Gastroesophageal sphincter (tissue), 4 donors: ENCODE measurements around the gene CBLL1. TPM values are rescaled to one million over a fixed set of nuclear protein-coding genes. Genes with fewer than 3 reads are reported as not detected.
A peak's percentile ranks its signal among the peaks of the same experiment; 100 is the strongest.

ENCODE experiments used
- ATAC-seq: fragments of 150-250 bp; one replicate; pipeline ENCODE4 v1.9.1; 2016; ENCODE audit warnings: mild to moderate bottlenecking, moderate library complexity
- H3K27ac ChIP-seq, 4 donors: fragments of 200-600 bp; sonication (generic) in 3 of 4; 1 replicate in 3 of 4; 2 replicates in 1 of 4; pipeline ENCODE4 v1.5.1; 2016 to 2019
- H3K27me3 ChIP-seq: fragments of 200-600 bp; sonication (generic); one replicate; pipeline ENCODE4 v1.5.1; 2019
- H3K36me3 ChIP-seq, 2 donors: fragments of 200-600 bp; sonication (generic); one replicate each; pipeline ENCODE4 v1.5.1; 2019; ENCODE audit warnings: control low read depth in 1 of 2
- H3K4me1 ChIP-seq, 3 donors: fragments of 200-600 bp; sonication (generic); 1 replicate in 2 of 3; 2 replicates in 1 of 3; pipeline ENCODE4 v1.5.1; 2016 to 2019; ENCODE audit warnings: control low read depth in 2 of 3
- H3K4me3 ChIP-seq, 2 donors: fragments of 200-600 bp; sonication (generic); one replicate each; pipeline ENCODE4 v1.5.1; 2019; ENCODE audit warnings: mild to moderate bottlenecking in 1 of 2, moderate library complexity in 1 of 2
- H3K9me3 ChIP-seq, 3 donors: fragments of 200-600 bp; sonication (generic); one replicate each; pipeline ENCODE4 v1.5.1; 2017 to 2019; ENCODE audit warnings: control low read depth in 2 of 3
- EP300 ChIP-seq: sonication (generic); formaldehyde crosslinking; IDR thresholded peaks from one replicate; pipeline ENCODE4 v1.6.1; 2017; ENCODE audit warnings: antibody characterized with exemption, mild to moderate bottlenecking
- POLR2A ChIP-seq, 2 donors: fragments of 450-650 bp; IDR thresholded peaks; one replicate each; pipeline ENCODE4 v1.6.1; 2017; ENCODE audit warnings: antibody characterized with exemption in 2 of 2, mild to moderate bottlenecking in 2 of 2, moderate library complexity in 1 of 2
- POLR2AphosphoS5 ChIP-seq: sonication (generic); formaldehyde crosslinking; IDR thresholded peaks from one replicate; pipeline ENCODE4 v1.6.1; 2017; ENCODE audit warnings: antibody characterized with exemption
- WGBS, 2 donors: methylation state at CpG; one replicate each; pipeline ENCODE4 v1.1.5; 2018; ENCODE audit warnings: low coverage in 1 of 2; 5-methylcytosine and 5-hydroxymethylcytosine counted together
- total RNA-seq, 4 donors: library from RNA; depleted of rRNA; stranded (reverse); fragments of >200 nt; gene quantifications; one replicate each; pipeline ENCODE4 v1.1.0, GENCODE V29; 2016
- TF ChIP-seq, protein P1 (sequence below), 4 experiments: fragments of 200-600 bp in 2 of 4; fragments of 450-650 bp in 2 of 4; sonication (generic) in 1 of 4; IDR thresholded peaks; one replicate each; pipeline ENCODE4 v1.5.1; 2017 to 2019; ENCODE audit warnings: antibody characterized with exemption in 4 of 4, mild to moderate bottlenecking in 2 of 4, moderate library complexity in 2 of 4

Gene CBLL1, protein sequence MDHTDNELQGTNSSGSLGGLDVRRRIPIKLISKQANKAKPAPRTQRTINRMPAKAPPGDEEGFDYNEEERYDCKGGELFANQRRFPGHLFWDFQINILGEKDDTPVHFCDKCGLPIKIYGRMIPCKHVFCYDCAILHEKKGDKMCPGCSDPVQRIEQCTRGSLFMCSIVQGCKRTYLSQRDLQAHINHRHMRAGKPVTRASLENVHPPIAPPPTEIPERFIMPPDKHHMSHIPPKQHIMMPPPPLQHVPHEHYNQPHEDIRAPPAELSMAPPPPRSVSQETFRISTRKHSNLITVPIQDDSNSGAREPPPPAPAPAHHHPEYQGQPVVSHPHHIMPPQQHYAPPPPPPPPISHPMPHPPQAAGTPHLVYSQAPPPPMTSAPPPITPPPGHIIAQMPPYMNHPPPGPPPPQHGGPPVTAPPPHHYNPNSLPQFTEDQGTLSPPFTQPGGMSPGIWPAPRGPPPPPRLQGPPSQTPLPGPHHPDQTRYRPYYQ
- total RNA-seq = 10 to 100 TPM; 42.8 to 65.8 (median 53.8) TPM

DNA sequence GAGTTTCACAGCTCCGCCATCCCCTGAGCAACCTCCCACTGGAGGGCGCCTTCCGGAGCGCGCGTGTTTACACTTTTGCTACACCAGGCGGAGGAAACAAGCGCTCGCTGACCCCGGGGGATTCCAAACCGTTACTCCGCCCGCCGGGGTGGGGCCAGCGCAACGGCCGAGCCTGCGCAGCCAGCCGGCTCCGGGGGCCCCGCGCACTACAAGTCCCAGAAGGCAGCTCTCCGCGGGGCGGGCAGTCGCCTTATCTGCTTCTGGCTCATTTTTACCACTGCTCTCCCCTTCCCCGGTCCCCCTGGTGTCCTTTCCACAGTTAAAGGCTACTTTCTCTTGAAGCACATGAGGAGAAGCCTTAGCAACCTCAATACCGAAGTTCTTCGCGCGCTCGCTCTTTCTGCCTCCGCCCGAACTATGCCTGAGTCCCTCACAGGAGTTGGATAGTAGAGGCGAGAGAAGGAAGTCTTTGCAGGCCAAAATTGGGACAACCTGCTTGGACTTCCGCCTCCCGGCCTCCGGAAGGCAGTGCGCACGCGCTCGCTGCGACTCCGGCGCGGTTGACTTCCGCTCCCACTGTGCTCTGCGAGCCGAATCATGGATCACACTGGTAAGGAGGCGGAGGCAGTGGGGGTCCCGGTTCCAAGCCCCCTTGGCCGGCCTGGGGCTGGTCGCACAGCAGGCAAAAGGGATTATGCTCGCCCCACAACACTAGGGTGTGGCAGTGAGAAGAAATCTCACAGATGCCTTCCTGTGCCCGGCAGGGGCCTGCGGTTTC is at the start of gene CBLL1:
Gene CBLL1 (plus strand): TSS at position 576 of the 778 bp plus-strand sequence. CDS start 22 bp downstream, at position 598.
- WGBS, 2 donors = 0% methylated on average over 8 of the region's 56 CpGs; no CpG with 5 or more reads in 1 of the 2 donors
- peak; percentile 98 for ATAC-seq
- no peaks in the 10 kb centered on the region for H3K9me3 ChIP-seq

DNA sequence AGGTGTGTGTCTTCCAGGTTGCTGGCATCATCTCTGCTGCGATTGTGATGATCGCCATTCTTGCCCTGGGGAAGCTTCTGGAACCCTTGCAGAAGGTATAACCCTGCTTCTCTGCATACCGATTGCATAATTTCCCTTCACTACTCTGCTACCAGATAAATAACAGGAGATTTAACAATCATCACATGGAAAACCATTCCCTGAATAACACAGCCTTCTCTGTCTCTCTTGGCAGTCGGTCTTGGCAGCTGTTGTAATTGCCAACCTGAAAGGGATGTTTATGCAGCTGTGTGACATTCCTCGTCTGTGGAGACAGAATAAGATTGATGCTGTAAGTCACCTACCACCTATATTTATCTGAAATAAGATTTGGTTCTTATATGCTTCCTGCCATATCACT is 49.6 kb upstream of the CBLL1 start:
- H3K4me1 ChIP-seq = peaks cover 0 to 24% (median 0%) of the 10 kb centered on the region in 3 donors
- no peak overlapping the region for H3K27ac ChIP-seq
- WGBS, 2 donors = 34 to 46% methylated on average over 5 of the region's 5 CpGs
- H3K27me3 ChIP-seq = peaks cover 3% of the 10 kb centered on the region
- H3K9me3 ChIP-seq = no peaks in the 10 kb centered on the region
- no peaks in the 10 kb centered on the region for H3K36me3 ChIP-seq
- TF ChIP-seq, protein P1, sequence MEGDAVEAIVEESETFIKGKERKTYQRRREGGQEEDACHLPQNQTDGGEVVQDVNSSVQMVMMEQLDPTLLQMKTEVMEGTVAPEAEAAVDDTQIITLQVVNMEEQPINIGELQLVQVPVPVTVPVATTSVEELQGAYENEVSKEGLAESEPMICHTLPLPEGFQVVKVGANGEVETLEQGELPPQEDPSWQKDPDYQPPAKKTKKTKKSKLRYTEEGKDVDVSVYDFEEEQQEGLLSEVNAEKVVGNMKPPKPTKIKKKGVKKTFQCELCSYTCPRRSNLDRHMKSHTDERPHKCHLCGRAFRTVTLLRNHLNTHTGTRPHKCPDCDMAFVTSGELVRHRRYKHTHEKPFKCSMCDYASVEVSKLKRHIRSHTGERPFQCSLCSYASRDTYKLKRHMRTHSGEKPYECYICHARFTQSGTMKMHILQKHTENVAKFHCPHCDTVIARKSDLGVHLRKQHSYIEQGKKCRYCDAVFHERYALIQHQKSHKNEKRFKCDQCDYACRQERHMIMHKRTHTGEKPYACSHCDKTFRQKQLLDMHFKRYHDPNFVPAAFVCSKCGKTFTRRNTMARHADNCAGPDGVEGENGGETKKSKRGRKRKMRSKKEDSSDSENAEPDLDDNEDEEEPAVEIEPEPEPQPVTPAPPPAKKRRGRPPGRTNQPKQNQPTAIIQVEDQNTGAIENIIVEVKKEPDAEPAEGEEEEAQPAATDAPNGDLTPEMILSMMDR (IDR thresholded peaks at IDR 0.05) = no peak
- no peak for TF ChIP-seq POLR2AphosphoS5
- TF ChIP-seq EP300 = no peak
- TF ChIP-seq POLR2A (IDR thresholded peaks at IDR 0.05) = no peak
- no peak overlapping the region for H3K4me3 ChIP-seq
- ATAC-seq = no peak

More for the DNA sequence above, at the start of gene CBLL1:
- H3K36me3 ChIP-seq = peaks cover 0 to 2% of the 10 kb centered on the region in 2 donors
- H3K4me3 ChIP-seq = peak within 1 kb of the TSS; percentile 79 to 85
- H3K4me1 ChIP-seq = peaks cover 2 to 52% (median 8%) of the 10 kb centered on the region in 3 donors
- no peaks in the 10 kb centered on the region for H3K27me3 ChIP-seq
- peak within 1 kb of the TSS; percentile 90 to 97 (median 94) for H3K27ac ChIP-seq
- TF ChIP-seq POLR2AphosphoS5 = peak; percentile 81
- peak; percentile 64 to 74 for TF ChIP-seq POLR2A (IDR thresholded peaks at IDR 0.05)
- no peak for TF ChIP-seq EP300
- TF ChIP-seq, protein P1 (IDR thresholded peaks at IDR 0.05) = peak; percentile 62 to 87 (median 84)

DNA sequence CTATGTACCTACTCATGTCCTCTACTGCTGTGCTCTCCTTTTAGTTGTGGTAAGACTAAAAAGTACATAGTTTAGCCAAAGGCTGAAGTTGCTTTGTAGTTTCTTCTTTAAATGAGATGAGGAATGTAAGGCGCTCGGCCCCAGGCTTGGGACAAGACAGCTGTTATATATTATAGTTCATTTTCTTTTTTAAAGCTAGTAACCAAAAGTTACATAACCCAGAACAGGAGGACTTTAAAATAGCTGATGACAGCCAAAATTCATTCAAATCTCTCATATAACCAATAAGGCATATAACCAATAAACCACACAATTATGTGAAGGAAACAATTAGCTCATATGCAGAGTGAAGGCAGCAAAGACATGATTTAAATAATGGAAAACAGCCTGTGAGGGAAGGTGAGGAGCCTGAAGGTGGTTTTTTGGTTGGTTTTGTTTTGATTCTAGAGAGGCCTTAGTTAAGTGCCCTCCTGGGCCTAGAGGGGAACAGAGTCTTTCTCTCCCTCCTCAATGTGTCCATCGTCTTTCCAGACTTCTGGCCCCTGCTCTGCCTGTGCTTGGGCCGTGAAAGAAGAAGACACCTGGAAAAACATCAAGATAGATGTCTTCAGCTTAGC is 47.5 kb upstream of the CBLL1 start:
- no peak for TF ChIP-seq POLR2A (IDR thresholded peaks at IDR 0.05)
- TF ChIP-seq POLR2AphosphoS5 = no peak
- TF ChIP-seq, protein P1 (IDR thresholded peaks at IDR 0.05) = no peak
- TF ChIP-seq EP300 = no peak
- no peaks in the 10 kb centered on the region for H3K9me3 ChIP-seq
- ATAC-seq = no peak
- no peak overlapping the region for H3K27ac ChIP-seq
- H3K27me3 ChIP-seq = peaks cover 3% of the 10 kb centered on the region
- 75% methylated on average over 2 to 4 of the region's 4 CpGs for WGBS, 2 donors
- H3K4me1 ChIP-seq = peaks cover 0 to 19% (median 0%) of the 10 kb centered on the region in 3 donors
- H3K36me3 ChIP-seq = no peaks in the 10 kb centered on the region
- H3K4me3 ChIP-seq = no peak overlapping the region

DNA sequence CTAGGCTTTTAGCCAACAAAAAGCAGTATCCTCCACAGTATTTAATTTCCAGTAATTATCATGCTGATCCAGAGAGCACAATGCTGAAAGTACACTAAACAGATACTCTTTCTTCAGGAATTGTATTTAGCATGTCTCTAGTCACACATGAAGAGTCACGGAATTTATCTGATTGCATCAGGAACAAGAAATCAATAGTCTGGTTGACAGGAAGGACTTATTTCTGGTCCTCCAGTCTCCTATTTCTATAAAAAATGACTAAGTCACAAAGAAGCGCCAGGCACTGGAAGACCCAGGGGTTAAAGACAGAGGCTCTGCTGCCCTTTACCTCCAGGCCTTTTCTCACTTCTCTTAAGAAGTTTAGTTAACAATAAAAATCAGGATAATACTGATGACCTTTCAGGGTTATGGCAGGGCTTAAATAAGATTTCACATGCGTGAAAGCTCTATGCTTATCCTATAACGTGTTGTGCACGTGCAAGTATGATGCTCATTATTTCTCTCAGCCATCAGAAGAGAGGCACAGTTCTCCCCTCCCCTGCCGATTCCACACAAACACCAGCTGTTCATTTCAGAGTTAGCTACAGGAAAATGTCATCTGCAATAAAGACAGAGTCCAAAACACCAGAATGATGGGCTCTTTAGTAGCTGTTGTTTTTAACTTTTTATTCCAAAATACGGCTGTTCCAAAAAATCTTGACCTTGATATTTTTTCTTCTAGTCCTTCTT is 46.5 kb upstream of the CBLL1 start:
- no peaks in the 10 kb centered on the region for H3K9me3 ChIP-seq
- WGBS, 2 donors = 47 to 52% methylated on average over 7 of the region's 7 CpGs
- ATAC-seq = no peak
- no peak overlapping the region for H3K4me3 ChIP-seq
- no peaks in the 10 kb centered on the region for H3K27me3 ChIP-seq
- H3K4me1 ChIP-seq = peaks cover 0 to 19% (median 0%) of the 10 kb centered on the region in 3 donors
- no peaks in the 10 kb centered on the region for H3K36me3 ChIP-seq
- H3K27ac ChIP-seq = no peak overlapping the region
- no peak for TF ChIP-seq POLR2AphosphoS5
- no peak for TF ChIP-seq POLR2A (IDR thresholded peaks at IDR 0.05)
- TF ChIP-seq, protein P1 (IDR thresholded peaks at IDR 0.05) = no peak
- TF ChIP-seq EP300 = no peak
